ENCODE measurements around the gene PCID2.

PCID2 gene

DNA sequence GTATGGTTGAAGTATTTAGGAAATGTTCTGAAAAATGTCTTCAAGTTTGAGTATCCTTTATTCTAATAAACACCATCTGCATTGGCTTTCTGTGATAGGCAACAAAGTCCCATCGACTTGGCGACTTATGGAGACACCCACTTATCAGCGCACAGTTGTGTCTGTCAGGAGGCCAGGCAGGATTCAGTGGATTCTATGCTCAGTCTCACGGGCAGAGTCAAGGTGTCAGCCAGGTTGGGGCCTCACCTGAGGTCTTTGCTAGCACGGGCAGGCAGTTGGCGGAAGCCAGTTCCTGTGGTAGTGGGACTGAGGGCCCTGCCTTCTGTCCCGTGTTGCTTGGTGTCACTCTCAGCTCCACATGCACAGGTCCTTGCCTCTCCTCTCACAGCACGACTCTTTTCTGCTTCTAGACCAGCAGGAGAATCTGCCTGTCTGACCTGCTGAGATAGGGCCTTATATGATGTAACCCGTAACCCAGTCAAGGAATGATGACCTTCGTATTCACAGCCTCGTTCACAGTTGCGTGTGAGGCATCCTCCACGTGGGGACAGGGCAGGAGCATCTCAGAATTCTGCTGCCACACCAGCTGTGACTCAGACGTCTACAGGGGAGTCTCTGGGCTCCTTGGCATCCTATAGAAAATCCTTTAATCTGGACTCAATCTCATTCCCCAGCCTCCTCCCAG, 10.9 kb upstream of the PCID2 start:
- no peak for DNase-seq

DNA sequence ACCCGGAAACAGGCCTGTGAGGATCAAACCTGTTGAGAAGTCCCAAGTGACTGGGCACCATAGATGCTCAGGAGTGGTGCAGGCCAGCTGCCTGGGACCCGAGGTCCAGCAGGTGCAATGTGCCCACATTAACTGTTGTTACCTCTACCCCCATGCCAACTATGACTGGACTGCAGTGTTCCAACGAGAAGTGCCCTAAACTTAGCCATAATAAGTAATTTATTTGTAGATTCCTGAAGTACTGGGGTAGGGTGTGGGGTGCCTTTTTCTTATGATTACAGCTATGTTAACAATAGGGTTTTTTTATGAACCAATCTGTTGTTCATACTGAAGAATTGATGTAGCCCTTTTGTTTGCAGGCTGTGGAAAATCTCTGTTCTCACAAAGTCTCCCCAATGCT, 10.1 kb upstream of the PCID2 start:
- DNase-seq, result no peak

DNA sequence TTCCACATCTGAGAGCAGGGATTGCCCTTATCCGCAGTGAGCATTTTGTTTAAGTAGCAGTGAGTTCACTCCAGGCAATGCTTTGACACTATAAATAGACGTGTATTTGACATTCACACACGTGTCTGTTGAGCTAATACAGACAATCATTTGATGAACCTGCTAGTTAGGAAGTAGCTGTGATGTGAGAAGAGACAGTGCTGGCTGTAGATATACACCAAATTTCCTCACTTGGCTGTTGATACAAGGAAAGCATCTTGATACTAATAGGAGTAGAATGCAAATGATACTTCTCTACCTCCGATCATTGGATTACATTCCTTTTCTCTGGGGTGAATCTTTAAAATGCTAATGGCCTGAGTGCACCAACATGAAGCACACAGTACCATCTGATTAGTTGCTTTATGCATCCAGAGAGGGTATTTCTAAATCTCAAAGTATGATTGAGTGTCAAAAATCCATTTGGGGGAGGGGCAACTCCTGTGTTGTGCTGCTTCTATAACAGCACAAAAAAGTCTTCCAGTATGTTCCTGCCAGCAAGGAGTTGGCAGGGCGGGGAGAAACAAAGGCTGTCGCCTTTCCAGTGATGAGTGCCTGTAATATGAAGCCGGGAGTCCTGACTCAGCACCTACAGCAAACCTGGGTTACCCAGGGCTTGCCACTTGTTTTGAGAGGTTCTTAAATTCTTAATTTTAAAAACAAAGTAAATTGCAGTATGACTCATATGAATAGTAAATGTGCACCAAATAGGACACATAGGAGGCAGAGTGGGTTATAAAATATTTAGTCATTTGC, 8.0 kb upstream of the PCID2 start:
- DNase-seq, result peak in 2 of 4 experiments; percentile 12 to 22

DNA sequence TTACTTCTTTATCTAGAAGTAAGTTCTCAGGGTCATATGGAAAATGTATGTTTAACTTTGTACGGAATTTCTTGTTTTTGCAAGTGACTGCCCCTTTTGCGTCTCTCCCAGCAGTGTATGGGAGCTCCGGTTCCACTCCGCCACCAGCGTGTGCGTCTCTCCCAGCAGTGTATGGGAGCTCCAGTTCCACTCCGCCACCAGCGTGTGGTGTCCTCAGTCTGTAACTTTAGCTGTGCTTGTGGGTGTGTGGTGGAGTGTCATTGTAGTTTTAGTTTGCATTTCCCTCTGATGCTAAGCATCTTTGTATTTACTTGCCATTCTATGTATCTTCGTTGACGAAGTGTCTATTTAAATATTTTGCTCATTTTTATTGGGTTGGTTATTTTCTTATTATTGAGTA, 3.3 kb upstream of the PCID2 start:
- peak in 3 of 4 experiments; percentile 16 to 27 (median 22) for DNase-seq

DNA sequence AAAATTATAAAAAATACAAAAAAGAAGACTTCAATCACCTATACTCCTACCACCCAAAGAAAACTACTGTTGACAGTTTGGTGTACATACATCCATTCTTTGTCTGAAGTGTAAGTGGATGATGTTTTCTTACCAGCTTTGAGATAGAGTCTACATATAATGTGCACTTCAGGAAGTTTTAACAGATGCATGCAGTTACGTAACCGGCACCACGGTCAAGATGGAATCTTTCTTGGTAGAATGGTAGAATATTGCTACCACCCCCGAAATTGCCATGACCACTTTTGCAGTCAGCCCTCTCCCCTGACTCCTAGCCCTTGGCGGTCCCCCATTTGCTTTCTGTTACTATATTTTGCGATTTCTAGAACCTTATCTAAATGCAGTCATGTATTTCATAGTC, 2.4 kb upstream of the PCID2 start:
- peak in 3 of 4 experiments; percentile 11 to 19 (median 19) for DNase-seq

DNA sequence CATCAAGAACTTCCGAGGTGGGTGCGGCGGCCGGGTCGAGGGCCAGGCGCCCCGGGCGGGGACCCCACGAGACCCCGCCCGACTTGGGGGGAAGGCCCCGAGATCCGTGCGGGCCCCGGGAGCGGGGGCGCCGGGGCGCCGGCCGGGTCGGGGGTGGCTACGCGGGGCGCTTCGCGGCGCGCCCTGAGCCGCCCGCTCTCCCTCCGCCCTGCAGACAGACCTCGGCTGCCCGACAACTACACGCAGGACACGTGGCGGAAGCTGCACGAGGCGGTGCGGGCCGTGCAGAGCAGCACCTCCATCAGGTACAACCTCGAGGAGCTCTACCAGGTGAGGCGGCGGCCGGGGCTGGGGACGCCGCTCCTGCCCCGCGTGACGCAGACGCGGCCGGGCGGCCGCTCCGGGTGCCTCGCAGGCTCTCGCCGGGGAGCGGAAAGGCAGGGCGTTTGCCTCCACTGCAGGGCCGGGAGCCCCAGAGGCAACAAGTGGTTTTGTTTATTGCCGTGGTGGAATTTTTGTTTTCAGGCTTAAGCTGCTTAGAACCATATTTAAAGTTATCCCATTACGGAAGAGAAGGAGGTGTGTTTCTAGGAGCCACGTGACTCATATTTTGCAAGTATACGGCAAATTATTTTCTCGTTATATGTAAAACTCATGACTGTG, 1.4 kb upstream of the PCID2 start:
- peak; percentile 44 to 67 (median 66) for DNase-seq

DNA sequence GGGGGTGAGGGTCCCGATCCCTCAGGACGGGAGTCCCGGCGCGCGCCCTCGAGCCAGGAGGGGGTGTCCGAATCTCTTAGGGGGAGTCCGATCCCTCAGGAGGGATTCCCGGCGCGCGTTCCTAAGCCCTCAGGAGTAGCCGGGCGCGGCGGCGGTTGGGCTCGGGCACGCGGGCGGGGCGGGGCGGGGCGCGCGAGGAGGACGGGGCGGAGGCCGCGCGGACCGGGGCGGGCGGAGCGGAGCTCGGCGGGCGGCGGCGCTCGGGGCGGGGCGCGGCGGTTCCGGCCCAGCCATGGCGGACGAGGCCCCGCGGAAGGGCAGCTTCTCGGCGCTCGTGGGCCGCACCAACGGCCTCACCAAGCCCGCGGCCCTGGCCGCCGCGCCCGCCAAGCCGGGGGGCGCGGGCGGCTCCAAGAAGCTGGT, 878 bp upstream of the PCID2 start, which contains the start of gene CUL4A:
Gene CUL4A (plus strand): TSS at position 278 of the 423 bp plus-strand sequence. CDS start 15 bp downstream, at position 293.
- DNase-seq, result peak; percentile 80 to 96 (median 90)

DNA sequence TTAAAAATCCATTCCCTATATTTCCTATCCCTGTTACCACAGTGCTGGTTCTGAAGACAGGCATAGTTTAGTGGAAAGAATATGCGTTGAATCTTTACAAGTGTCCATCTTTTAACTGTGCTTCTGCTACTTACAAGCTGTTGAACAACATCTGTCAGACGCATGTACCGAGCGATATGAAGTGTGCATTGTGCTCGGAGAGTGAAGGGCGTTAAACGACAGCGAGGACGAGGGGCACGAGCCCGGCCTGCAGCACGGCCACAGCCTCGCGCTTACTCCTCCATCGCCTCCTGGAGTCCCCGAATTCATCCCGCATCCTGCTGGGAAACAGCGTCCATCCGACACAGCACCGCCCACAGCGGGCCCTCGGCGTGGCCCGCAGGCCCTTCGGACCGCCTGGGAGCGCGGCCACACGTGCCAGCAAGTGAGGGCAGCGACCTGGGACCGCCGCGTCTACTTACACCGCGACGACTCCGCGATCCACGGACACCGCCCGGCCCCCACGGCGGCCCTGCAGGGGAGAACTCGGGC, 514 bp downstream of the PCID2 start:
- peak; percentile 40 to 74 (median 54) for DNase-seq

DNA sequence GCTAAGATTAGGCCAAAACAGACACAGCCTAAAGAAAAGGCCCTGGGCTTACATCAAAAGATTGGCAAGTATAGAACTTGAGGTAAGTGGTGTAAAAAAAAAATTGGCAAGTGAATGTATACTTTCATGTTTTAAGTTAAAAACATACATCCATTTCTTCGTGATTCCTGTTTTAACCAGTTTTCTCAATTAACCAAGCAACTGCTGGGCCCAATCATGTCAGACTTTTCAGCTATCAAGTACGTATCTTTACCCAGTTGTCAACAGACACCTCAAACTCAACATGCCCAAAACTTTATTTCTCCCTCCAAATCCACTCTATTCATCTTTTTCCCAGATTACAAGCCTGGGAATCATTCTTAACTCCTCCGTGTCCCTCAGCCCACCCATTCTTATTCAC, 1.0 kb downstream of the PCID2 start:
- no peak for DNase-seq

DNA sequence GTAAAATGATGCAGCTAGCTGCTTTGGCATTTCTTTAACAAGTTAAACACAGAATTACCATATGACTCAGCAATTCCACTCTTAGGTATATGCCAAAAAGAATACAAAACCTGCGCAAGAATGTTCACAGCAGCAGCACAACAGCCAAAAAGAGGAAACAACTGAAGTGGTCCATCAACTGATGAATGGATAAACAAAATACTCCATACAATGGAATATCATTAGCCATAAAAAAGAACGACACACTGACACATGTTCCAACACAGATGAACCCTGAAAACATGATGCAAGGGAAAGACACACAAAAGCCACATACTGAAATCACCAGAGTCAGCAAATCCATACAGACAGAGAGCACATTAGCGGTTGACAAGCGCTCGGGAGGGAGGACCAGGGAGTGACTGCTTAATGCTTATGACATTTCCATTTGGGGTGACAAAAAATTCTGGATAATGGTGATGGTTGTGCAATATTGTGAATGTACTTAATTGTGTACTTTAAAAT, 3.0 kb downstream of the PCID2 start:
- DNase-seq, result no peak

DNA sequence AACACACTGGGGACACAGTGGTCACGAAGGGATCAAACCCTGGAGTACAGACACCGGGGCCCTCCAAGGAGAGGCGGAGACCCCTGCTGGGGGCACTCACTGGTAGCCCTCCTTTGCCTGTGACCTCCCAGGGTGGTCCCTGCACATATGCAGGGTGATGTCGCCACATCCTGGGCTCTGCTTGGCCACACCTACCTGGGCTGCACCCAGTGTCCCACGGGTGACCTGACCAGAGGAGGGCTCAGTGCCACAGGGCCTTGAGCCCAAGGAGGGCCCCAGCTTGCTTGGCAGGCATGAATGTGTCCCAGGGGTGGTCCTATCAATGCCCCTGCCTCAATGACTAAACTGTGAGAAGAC, 4.1 kb downstream of the PCID2 start:
- no peak for DNase-seq

DNA sequence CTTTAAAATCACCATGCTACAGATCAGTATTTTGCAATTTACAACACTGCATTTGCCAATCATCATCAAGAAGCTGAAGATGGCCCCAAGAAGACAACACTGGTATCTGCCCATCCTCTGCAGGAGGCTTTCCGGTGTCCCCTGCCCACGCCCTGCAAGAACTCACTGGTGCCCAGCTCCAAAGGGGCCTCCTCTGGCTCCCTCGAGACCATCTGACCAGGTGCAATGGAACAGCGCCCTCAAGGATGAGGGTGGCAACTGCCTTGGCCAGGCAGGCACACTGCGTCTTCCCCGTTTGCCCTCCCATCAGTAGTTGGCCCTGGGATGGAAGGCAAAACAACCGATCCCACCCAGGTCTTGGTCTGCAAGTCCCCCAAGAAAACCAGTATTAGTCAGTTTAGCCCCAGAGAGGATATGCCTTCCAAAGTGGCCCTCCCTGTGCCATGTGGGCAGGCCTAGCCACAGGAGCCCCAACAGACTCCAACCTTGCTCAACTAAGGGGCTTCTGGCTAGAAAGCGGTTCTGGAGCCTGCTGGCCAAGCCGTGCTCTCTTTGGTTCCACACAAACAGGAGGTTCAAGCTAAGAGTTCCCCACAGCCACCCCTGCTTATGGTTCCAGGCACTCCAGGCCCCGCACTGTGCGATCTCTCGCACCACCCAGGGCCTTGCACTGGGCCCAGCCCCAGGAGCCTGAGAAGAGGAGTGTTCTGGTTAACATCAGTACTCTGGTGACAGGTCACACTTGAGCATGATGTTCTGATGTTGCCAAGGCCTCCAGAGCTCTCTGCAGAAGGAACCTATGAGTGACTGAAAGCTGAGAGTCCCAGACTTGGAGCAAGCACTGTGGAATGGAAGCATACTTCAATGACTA, 4.7 kb downstream of the PCID2 start:
- no peak for DNase-seq

DNA sequence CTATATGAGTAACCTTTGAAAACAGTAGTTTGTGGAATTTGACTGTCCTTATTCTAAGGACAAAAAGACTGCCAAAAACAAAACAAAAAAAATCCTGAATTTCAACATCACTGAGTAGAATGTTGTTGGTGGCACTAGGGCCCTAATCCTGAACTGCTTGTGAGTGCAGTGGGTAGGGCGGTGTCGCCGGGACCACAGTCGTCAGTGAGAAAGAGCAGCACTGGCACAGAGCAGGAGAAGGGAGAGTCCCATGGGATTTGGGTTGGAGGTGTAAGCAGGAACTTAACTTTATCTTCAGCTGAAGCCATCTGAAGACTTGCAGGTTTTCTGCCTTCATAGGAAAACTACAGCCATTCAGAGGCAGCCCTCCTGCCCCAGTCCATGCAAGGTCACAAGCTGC, 5.6 kb downstream of the PCID2 start:
- DNase-seq, result no peak

DNA sequence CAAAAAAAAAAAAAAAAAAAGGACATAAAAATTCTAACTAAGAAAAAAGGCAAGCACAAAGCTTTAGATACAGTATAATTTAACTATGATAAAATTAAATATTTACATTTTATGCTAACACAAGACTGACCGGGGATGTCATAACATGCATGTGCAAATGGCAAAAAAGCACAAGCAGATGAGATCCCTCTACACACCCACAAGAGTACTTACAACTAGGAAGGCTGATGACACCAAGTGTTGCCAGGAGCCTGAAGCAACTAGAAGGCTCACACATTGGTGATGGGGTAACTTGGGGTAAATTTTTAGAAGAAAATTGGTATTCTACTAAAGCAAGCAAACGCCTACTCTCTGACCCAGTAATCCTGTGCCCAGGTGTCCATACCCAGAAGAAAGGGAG, 6.7 kb downstream of the PCID2 start:
- peak in 2 of 4 experiments; percentile 13 to 22 for DNase-seq

DNA sequence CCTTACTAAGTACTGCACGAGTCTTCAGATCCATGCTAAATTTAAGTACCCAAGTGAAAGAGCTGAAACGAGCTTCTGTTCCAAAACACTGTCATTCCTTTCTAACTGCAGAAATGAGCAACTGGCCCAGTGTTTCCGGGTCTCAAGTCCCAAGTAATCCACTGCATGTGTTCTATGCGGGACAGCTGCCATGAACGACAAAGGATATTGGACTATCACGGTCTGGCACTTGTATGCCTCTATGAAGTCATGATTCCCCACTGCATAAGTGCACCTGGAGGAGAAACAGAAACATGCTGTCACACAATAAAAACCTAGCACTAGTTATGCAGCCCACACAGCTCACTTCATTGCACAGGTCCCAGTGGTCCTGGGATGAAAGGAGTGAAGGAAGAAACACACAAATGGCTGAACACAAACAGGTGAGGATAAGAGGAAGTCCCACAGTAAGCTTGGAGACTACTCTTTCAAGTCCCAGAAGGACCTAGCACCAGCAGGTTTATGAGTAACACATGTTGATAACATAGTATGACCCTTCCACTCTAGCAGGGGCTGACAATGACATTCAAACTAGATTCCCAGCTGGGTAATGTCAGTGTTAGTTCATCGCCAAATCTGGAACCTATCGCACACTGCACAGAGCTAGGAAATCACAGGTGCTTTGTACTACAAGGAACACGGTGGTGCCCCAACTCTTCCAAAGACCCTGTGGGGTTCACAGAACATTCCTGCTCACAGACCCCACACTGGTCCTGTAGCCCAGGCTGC, 11.3 kb downstream of the PCID2 start:
- DNase-seq, result no peak

DNA sequence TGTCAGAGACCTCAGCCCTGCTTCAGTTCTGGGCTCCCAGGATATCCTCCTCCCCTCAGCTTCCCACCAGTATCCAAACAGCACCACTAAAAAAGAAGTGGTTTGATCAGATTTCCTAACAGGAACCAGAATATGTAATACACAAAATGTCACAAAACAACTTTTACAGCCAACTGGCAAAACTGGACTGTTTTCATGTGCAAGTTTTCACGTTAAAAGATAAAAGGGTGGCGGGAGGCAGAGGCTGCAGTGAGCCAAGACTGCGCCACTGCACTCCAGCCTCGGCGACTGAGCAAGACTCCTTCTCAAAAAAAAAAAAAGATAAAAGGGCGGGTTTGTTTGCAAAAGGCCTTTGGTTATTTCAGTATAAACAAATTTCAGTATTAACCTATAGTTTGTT, 13.1 kb downstream of the PCID2 start:
- no peak for DNase-seq

DNA sequence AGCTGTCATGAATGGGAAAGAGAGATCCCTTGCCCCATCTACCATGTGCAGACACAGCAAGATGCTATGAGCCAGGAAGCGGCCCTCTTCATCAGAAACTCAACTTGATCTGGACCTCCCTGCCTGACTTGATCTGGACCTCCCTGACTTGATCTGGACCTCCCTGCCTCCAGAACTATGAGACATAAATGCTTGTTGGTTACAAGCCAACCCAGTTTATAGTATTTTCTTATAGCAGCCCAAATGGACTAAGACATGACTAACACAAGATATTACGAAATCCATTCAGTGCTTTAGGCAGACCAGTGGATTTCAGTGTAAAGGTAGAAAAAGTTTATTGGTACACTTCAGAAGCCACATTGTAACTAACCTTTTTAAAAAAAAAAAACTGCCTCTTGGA, 15.6 kb downstream of the PCID2 start:
- DNase-seq, result peak in 2 of 4 experiments; percentile 12 to 19

DNA sequence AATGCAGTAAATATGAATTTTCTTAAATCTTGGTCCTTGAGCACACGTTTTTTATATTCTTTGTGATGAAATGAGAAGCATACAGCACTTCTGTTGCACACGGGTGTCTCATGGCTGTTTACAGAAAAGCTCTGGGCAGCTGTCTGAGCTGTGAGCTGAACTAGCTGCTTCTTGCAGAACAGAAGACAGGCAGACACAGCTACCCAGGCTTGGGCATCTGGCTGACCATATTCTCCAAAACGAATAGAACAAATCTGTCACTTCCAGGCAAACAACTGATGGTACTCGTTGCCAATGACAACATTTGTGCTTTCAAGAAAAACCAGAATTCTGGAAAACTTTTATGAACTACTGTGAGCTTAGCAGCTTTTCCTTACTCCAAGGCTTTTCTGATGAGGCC, 16.2 kb downstream of the PCID2 start:
- no peak for DNase-seq

DNA sequence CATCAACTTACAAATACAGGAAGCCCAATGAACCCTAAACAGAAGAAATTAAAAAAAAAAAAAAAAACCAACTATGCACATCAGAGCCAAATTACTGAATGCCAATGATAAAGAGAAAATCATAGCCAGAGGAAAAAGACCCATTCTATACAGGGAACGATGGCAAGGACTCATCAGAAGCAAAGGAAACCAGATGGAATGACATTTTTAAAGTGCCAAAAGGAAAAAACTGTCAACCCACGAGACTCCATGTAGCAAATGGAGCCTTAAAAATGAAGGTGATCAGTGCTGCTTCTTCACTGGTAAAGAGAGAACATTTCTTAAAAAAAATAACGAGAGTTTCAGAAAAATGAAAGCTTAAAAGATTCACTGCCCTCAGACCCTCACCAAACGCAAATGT, 18.3 kb downstream of the PCID2 start:
- DNase-seq, result no peak

DNA sequence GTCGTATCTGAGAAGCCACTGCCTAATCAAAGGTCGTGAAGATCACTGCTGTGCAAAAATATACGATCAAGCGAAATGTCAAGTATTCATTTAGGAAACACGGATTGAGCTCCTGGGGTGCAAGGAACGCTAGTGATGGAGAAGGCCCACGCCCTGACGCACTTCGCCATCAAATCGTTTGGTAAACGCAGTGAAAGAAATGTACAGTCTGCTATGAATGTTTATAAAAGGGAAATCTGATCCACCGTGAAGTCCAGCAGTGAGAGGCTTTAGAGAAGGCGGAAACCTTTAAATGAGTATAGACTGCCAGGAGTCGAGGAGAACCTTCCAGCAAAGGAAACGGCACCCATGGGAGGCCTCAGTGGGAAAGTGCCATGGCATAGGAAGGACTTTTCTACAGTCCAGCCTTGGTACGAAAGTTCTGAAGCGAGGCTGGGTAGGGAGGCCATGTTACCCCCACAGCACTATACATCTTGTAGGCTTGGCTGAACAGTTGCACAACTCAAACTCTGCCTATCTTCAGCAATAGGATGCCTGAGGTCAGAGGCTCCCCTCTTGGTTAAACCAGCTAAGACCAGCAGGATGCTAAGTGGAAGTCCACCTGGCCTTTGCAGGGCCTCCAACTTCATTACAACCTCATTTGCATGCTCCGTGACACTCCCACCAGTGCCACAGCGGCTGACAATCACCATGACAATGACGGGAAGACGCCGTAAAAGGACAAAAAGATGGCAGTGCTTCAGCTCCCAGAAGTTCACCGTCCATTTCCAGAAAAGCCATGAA, 20.4 kb downstream of the PCID2 start:
- no peak for DNase-seq
